Activated T-cell treated with anti-CD3 and anti-CD28 coated beads, Interleukin-2, amount 50 U/mL, for 24 hours (primary cell): ENCODE data around the gene WRNIP1.

Experiments used
- DNase-seq: peaks from one replicate; pipeline ENCODE4 v3.0.0-alpha.2; 2020
- H3K27ac Mint-ChIP-seq: 2 replicates; pipeline ENCODE4 v1.8.0; 2020; ENCODE audit warnings: mild to moderate bottlenecking, mixed read lengths
- H3K27me3 Mint-ChIP-seq: 2 replicates; pipeline ENCODE4 v1.8.0; 2020; ENCODE audit warnings: mixed read lengths
- H3K36me3 Mint-ChIP-seq: 2 replicates; pipeline ENCODE4 v1.8.0; 2020; ENCODE audit warnings: low read depth, mixed read lengths
- H3K4me1 Mint-ChIP-seq: 2 replicates; pipeline ENCODE4 v1.8.0; 2020; ENCODE audit warnings: low read depth, mixed read lengths
- H3K4me3 Mint-ChIP-seq: 2 replicates; pipeline ENCODE4 v1.8.0; 2020; ENCODE audit warnings: mild to moderate bottlenecking, moderate library complexity, mixed read lengths
- H3K9me3 Mint-ChIP-seq: 2 replicates; pipeline ENCODE4 v1.8.0; 2020; ENCODE audit warnings: mixed read lengths

The WRNIP1 gene

GRCh38 chr6:2810092-2810671 lies 45.0 kb downstream of the WRNIP1 start:
- H3K9me3 Mint-ChIP-seq: peaks cover 5% of the 10 kb centered on the region
- no peaks in the 10 kb centered on the region for H3K27me3 Mint-ChIP-seq
- peaks cover 13% of the 10 kb centered on the region for H3K4me1 Mint-ChIP-seq
- no peak overlapping the region for H3K27ac Mint-ChIP-seq
- no peak for DNase-seq
- no peak overlapping the region for H3K4me3 Mint-ChIP-seq
- H3K36me3 Mint-ChIP-seq: no peaks in the 10 kb centered on the region

- Mint-ChIP-seq H3K9me3 (peaks cover 26% of the 10 kb centered on the region), H3K27me3 (no peaks in the 10 kb centered on the region), H3K27ac (no peak overlapping the region), H3K4me1 (peaks cover 22% of the 10 kb centered on the region), H3K4me3 (no peak overlapping the region), H3K36me3 (peaks cover 12% of the 10 kb centered on the region)
- no peak for DNase-seq
These were observed 47.5 kb downstream of the WRNIP1 start for GRCh38 chr6:2812695-2813094.

GRCh38 chr6:2816158-2816557 lies 51.0 kb downstream of the WRNIP1 start:
- Mint-ChIP-seq H3K4me3 (no peak overlapping the region), H3K4me1 (peaks cover 34% of the 10 kb centered on the region), H3K27me3 (no peaks in the 10 kb centered on the region), H3K27ac (no peak overlapping the region), H3K36me3 (peaks cover 12% of the 10 kb centered on the region), H3K9me3 (peaks cover 26% of the 10 kb centered on the region)
- DNase-seq: no peak

GRCh38 chr6:2817903-2818443 lies 52.8 kb downstream of the WRNIP1 start:
- H3K36me3 Mint-ChIP-seq: peaks cover 12% of the 10 kb centered on the region
- no peak for DNase-seq
- H3K27me3 Mint-ChIP-seq: no peaks in the 10 kb centered on the region
- H3K27ac Mint-ChIP-seq: peak overlapping the region; percentile 5
- H3K4me1 Mint-ChIP-seq: peaks cover 36% of the 10 kb centered on the region
- peaks cover 24% of the 10 kb centered on the region for H3K9me3 Mint-ChIP-seq
- no peak overlapping the region for H3K4me3 Mint-ChIP-seq

GRCh38 chr6:2818593-2818992 lies 53.4 kb downstream of the WRNIP1 start:
- H3K36me3 Mint-ChIP-seq: peaks cover 12% of the 10 kb centered on the region

GRCh38 chr6:2819115-2819514 lies 53.9 kb downstream of the WRNIP1 start:
- H3K4me3 Mint-ChIP-seq: no peak overlapping the region
- no peak for DNase-seq
- peaks cover 12% of the 10 kb centered on the region for H3K36me3 Mint-ChIP-seq
- no peak overlapping the region for H3K27ac Mint-ChIP-seq
- H3K27me3 Mint-ChIP-seq: no peaks in the 10 kb centered on the region
- H3K4me1 Mint-ChIP-seq: peaks cover 36% of the 10 kb centered on the region
- H3K9me3 Mint-ChIP-seq: peaks cover 24% of the 10 kb centered on the region

More at GRCh38 chr6:2818593-2818992, 53.4 kb downstream of the WRNIP1 start:
- Mint-ChIP-seq H3K27ac (no peak overlapping the region), H3K4me1 (peaks cover 36% of the 10 kb centered on the region), H3K4me3 (no peak overlapping the region), H3K9me3 (peaks cover 24% of the 10 kb centered on the region), H3K27me3 (no peaks in the 10 kb centered on the region)
- no peak for DNase-seq

GRCh38 chr6:2819978-2820377 lies 54.8 kb downstream of the WRNIP1 start:
- Mint-ChIP-seq H3K4me3 (no peak overlapping the region), H3K27ac (no peak overlapping the region), H3K36me3 (peaks cover 12% of the 10 kb centered on the region), H3K4me1 (peaks cover 36% of the 10 kb centered on the region), H3K27me3 (no peaks in the 10 kb centered on the region), H3K9me3 (peaks cover 24% of the 10 kb centered on the region)
- DNase-seq: no peak

GRCh38 chr6:2820415-2820814 lies 55.2 kb downstream of the WRNIP1 start:
- H3K36me3 Mint-ChIP-seq: peaks cover 12% of the 10 kb centered on the region
- no peaks in the 10 kb centered on the region for H3K27me3 Mint-ChIP-seq
- no peak overlapping the region for H3K4me3 Mint-ChIP-seq
- peaks cover 36% of the 10 kb centered on the region for H3K4me1 Mint-ChIP-seq
- no peak for DNase-seq
- peaks cover 19% of the 10 kb centered on the region for H3K9me3 Mint-ChIP-seq
- no peak overlapping the region for H3K27ac Mint-ChIP-seq

- DNase-seq: no peak
- no peak overlapping the region for H3K4me3 Mint-ChIP-seq
- H3K9me3 Mint-ChIP-seq: peaks cover 8% of the 10 kb centered on the region
- no peaks in the 10 kb centered on the region for H3K27me3 Mint-ChIP-seq
- H3K36me3 Mint-ChIP-seq: peaks cover 3% of the 10 kb centered on the region
- H3K4me1 Mint-ChIP-seq: peaks cover 36% of the 10 kb centered on the region
- no peak overlapping the region for H3K27ac Mint-ChIP-seq
These were observed 56.4 kb downstream of the WRNIP1 start for GRCh38 chr6:2821554-2821953.

GRCh38 chr6:2823104-2823850 lies 58.1 kb downstream of the WRNIP1 start:
- no peaks in the 10 kb centered on the region for H3K36me3 Mint-ChIP-seq
- no peak for DNase-seq
- H3K27me3 Mint-ChIP-seq: no peaks in the 10 kb centered on the region
- H3K4me1 Mint-ChIP-seq: peaks cover 22% of the 10 kb centered on the region
- no peaks in the 10 kb centered on the region for H3K9me3 Mint-ChIP-seq
- H3K27ac Mint-ChIP-seq: no peak overlapping the region
- no peak overlapping the region for H3K4me3 Mint-ChIP-seq

GRCh38 chr6:2826131-2826530 lies 60.9 kb downstream of the WRNIP1 start:
- DNase-seq: no peak
- H3K27me3 Mint-ChIP-seq: no peaks in the 10 kb centered on the region
- no peak overlapping the region for H3K4me3 Mint-ChIP-seq
- H3K9me3 Mint-ChIP-seq: no peaks in the 10 kb centered on the region
- H3K4me1 Mint-ChIP-seq: peaks cover 3% of the 10 kb centered on the region
- no peak overlapping the region for H3K27ac Mint-ChIP-seq
- peaks cover 6% of the 10 kb centered on the region for H3K36me3 Mint-ChIP-seq

- H3K27me3 Mint-ChIP-seq: no peaks in the 10 kb centered on the region
- no peak overlapping the region for H3K4me3 Mint-ChIP-seq
- H3K4me1 Mint-ChIP-seq: peaks cover 2% of the 10 kb centered on the region
- H3K27ac Mint-ChIP-seq: no peak overlapping the region
- DNase-seq: no peak
- no peaks in the 10 kb centered on the region for H3K9me3 Mint-ChIP-seq
- peaks cover 16% of the 10 kb centered on the region for H3K36me3 Mint-ChIP-seq
These were observed 61.9 kb downstream of the WRNIP1 start for GRCh38 chr6:2827142-2827541.

- Mint-ChIP-seq H3K9me3 (no peaks in the 10 kb centered on the region), H3K27me3 (no peaks in the 10 kb centered on the region), H3K36me3 (peaks cover 31% of the 10 kb centered on the region), H3K4me3 (no peak overlapping the region), H3K4me1 (peaks cover 2% of the 10 kb centered on the region), H3K27ac (no peak overlapping the region)
- no peak for DNase-seq
These were observed 63.4 kb downstream of the WRNIP1 start for GRCh38 chr6:2828629-2829028.

GRCh38 chr6:2829253-2829652 lies 64.1 kb downstream of the WRNIP1 start:
- H3K4me1 Mint-ChIP-seq: peaks cover 2% of the 10 kb centered on the region
- H3K36me3 Mint-ChIP-seq: peaks cover 37% of the 10 kb centered on the region
- no peak overlapping the region for H3K27ac Mint-ChIP-seq
- H3K4me3 Mint-ChIP-seq: no peak overlapping the region
- DNase-seq: no peak
- H3K9me3 Mint-ChIP-seq: no peaks in the 10 kb centered on the region
- H3K27me3 Mint-ChIP-seq: no peaks in the 10 kb centered on the region

- peaks cover 6% of the 10 kb centered on the region for H3K4me1 Mint-ChIP-seq
- H3K27me3 Mint-ChIP-seq: no peaks in the 10 kb centered on the region
- DNase-seq: no peak
- H3K36me3 Mint-ChIP-seq: peaks cover 46% of the 10 kb centered on the region
- H3K9me3 Mint-ChIP-seq: no peaks in the 10 kb centered on the region
- no peak overlapping the region for H3K4me3 Mint-ChIP-seq
- no peak overlapping the region for H3K27ac Mint-ChIP-seq
These were observed 65.0 kb downstream of the WRNIP1 start for GRCh38 chr6:2830183-2830582.
